GM06990 (cell line): ENCODE measurements around the gene FAXDC2.

ENCODE experiments used
- DNase-seq: peaks from one replicate; pipeline ENCODE4 v3.0.0-alpha.2; 2011; ENCODE audit not compliant: insufficient read length; ENCODE audit errors: extremely low read depth
- H3K27me3 ChIP-seq: replicated peaks from 2 replicates; pipeline ENCODE4 v1.6.0; 2011; ENCODE audit warnings: low read length; ENCODE audit not compliant: control insufficient read depth, insufficient read depth
- H3K36me3 ChIP-seq: 2 replicates; pipeline ENCODE4 v1.5.1; 2011; ENCODE audit warnings: low read length; ENCODE audit not compliant: control insufficient read depth, insufficient read depth
- H3K4me3 ChIP-seq: replicated peaks from 2 replicates; pipeline ENCODE4 v1.5.1; 2011; ENCODE audit warnings: low read depth, mild to moderate bottlenecking, control low read depth, low read length
- CTCF ChIP-seq: IDR thresholded peaks from 2 replicates; pipeline ENCODE4 v1.5.1; 2011; ENCODE audit warnings: low read length, control low read depth, mild to moderate bottlenecking, inconsistent platforms; ENCODE audit not compliant: insufficient read depth, poor library complexity, severe bottlenecking

Gene FAXDC2

DNA sequence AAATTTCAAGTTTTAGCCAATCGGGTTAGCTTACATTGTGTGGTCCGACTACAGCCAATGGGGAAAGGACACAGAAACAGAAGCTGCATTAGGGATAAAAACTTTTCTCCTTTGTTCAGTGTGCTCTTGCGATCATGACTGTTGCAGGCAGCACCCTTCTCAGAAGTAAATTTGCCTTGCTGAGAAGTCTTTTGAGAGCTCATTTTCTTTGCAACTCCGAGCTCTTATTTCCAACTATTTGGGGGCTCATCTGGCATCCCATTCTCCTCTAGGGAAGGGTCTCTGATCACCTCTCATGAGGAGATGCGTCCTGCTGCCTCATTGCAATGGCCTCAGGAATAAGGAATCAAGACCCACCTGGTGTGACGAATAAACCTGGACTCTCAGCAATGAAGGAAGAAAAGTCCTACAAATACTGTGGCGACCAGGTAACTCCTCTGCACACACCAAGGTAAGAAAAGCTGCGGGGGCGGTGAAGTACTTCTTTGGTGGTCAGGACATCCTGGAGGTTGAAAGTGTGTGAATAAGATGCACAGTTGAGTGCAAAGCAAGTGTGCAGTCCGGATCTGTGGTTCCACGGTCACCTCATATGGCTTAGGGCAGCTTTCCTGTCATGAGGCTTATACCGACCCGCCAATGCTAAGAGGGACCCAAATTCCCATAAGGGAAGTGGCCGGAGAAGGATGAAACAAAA lies 28.4 kb upstream of the FAXDC2 start:
- no peak overlapping the region for H3K4me3 ChIP-seq
- no peaks in the 10 kb centered on the region for H3K27me3 ChIP-seq
- TF ChIP-seq CTCF = no peak
- H3K36me3 ChIP-seq = peaks cover 10% of the 10 kb centered on the region
- DNase-seq = no peak

DNA sequence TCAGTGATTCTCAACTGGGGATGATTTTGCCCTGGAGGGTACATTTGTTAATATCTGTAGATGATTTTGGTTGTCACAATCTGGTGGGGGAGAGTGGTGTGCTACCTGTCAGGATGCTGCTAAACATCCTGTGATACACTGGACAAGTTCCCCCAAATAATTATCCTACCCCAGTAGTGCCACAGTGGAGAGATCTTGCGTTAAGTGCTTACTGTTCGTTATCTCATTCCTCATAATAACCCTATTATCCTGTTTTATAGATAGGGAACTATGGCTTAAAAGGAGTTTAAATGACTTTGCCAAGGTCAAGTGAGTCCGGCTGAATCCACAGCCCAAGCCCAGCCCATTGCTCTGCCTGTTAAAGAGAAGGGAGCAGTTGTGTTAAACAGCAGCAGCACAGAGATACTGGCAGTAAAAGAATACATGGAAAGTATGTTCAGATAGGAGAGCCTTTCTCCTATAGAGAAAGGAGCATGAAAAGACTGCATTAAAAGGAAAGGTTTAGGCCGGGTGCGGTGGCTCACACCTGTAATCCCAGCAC lies 23.5 kb upstream of the FAXDC2 start:
- Histone ChIP-seq H3K27me3 (no peaks in the 10 kb centered on the region), H3K4me3 (no peak overlapping the region), H3K36me3 (peaks cover 15% of the 10 kb centered on the region)
- no peak for DNase-seq
- TF ChIP-seq CTCF = no peak

DNA sequence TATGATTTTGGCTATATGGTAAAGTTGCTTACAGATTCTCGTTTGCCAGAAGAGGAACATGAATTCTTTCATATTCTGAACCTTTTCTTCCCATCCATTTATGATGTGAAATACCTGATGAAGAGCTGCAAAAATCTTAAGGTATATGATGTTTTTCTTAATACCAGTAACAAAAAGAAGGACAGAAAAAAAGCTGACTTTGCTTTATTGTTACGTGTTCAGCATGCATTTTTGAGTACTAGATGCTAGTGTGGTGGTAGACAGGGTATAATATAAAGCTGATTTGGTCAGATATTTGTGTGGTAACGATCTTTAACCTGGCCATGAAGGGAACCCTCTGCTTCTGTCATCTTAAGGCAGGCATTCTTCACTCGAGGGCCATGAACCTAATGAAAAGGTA lies 21.3 kb upstream of the FAXDC2 start:
- Histone ChIP-seq H3K27me3 (no peaks in the 10 kb centered on the region), H3K4me3 (no peak overlapping the region), H3K36me3 (peaks cover 21% of the 10 kb centered on the region)
- no peak for TF ChIP-seq CTCF
- no peak for DNase-seq

GRCh38 chr5:154868702-154869101 lies 18.3 kb upstream of the FAXDC2 start:
- H3K4me3 ChIP-seq = no peak overlapping the region
- peaks cover 17% of the 10 kb centered on the region for H3K36me3 ChIP-seq
- no peak for DNase-seq
- H3K27me3 ChIP-seq = no peaks in the 10 kb centered on the region
- TF ChIP-seq CTCF = no peak

DNA sequence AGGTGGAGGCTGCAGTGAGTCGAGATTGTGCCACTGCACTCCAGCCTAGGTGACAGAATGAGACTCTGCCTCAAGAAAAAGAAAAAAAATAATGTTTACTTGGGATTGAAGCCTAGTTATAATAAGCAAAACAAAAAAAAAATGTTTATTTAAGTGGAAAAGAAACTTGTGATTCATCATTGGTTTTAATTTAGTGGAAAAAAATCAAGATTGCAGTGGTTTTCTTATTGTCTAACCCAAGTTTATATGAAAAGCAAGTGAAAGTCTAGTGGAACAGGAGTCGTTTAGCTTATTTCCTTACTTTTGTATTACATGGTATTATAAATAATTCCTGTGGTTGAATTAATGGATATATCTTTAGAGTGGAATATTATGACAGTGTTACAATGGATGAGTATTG lies 16.4 kb upstream of the FAXDC2 start:
- DNase-seq = no peak
- no peak for TF ChIP-seq CTCF
- Histone ChIP-seq H3K36me3 (peaks cover 15% of the 10 kb centered on the region), H3K27me3 (no peaks in the 10 kb centered on the region), H3K4me3 (no peak overlapping the region)
